Epithelial cell of esophagus (primary cell): Measurements from ENCODE around the gene CEP128.
A peak's percentile ranks its signal among the peaks of the same experiment; 100 is the strongest.

Source experiments
- DNase-seq: peaks from one replicate; pipeline ENCODE4 v3.0.0; 2010; ENCODE audit warnings: low read depth
- H3K4me3 ChIP-seq: 2 replicates; pipeline ENCODE4 v1.5.1; 2011; ENCODE audit warnings: mild to moderate bottlenecking, low read length, control low read depth
- CTCF ChIP-seq: IDR thresholded peaks from 2 replicates; pipeline ENCODE4 v1.5.1; 2011; ENCODE audit warnings: low read depth, mild to moderate bottlenecking, low read length, control low read depth, inconsistent platforms; ENCODE audit not compliant: insufficient read depth; ENCODE audit errors: missing control alignments

Gene CEP128

GRCh38 chr14:80678436-80678835 lies 263.1 kb downstream of the CEP128 start:
- no peak overlapping the region for H3K4me3 ChIP-seq
- DNase-seq: peak; percentile 52
- no peak for TF ChIP-seq CTCF

DNA sequence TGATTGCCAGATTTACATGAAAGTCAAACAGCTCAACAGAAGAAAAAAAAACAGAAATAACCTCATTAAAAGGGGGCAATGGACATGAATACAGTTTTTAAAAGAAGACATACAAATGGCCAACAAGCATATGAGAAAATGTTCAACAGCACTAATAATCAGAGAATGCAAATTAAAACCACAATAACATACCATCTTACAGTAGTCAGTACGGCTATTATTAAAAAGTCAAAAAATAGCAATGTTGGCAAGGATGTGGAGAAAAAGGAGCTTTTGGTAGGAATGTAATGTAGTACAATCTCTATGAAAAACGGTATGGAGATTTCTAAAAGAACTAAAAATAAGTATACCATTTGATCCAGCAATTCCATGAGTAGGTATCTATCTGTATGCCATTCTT lies 272.1 kb downstream of the CEP128 start:
- H3K4me3 ChIP-seq: no peak overlapping the region
- no peak for DNase-seq
- no peak for TF ChIP-seq CTCF

GRCh38 chr14:80664576-80664975 lies 277.0 kb downstream of the CEP128 start:
- no peak for TF ChIP-seq CTCF
- DNase-seq: peak; percentile 15
- no peak overlapping the region for H3K4me3 ChIP-seq

- DNase-seq: no peak
- H3K4me3 ChIP-seq: no peak overlapping the region
- no peak for TF ChIP-seq CTCF
These were observed 278.0 kb downstream of the CEP128 start for GRCh38 chr14:80663541-80663940.

DNA sequence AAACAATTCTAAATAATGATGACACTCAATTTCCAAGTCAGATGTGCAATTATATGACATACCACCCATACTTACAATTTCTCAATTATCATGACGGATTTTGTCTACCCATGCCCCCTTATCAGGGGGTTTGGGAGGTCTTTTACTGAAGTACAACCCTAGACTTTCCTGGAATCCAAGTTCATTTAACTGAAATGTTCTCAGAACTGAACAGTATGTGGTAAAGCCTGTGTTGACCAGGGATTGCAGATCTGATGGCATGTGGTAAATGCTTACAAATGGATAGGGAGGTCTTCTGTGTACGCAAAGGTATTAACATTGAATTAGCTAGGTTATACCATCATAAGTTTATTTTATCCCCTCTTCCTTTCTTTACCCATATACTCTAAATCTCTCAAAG lies 281.8 kb downstream of the CEP128 start:
- DNase-seq: no peak
- H3K4me3 ChIP-seq: no peak overlapping the region
- no peak for TF ChIP-seq CTCF

GRCh38 chr14:80658733-80659132 lies 282.8 kb downstream of the CEP128 start:
- no peak for TF ChIP-seq CTCF
- DNase-seq: no peak
- H3K4me3 ChIP-seq: no peak overlapping the region

GRCh38 chr14:80658155-80658554 lies 283.4 kb downstream of the CEP128 start:
- no peak overlapping the region for H3K4me3 ChIP-seq
- TF ChIP-seq CTCF: no peak
- no peak for DNase-seq
